Measurements from ENCODE around the gene MAP7. TPM values are rescaled to one million over a fixed set of nuclear protein-coding genes. Genes with fewer than 3 reads are reported as not detected.

MAP7 gene
- total RNA-seq, 2 donors from 2014 or later, result 35.1 to 45.2 TPM

GRCh38 chr6:136471922-136472321 lies 78.3 kb downstream of the MAP7 start:
- DNase-seq (ENCODE audit: low spot score), result no peak
- intact Hi-C loops (cut with DNase I), result no loop called here

GRCh38 chr6:136471372-136471771 lies 78.8 kb downstream of the MAP7 start:
- no peaks in the 10 kb centered on the region for H3K36me3 ChIP-seq
- no peaks in the 10 kb centered on the region for H3K9me3 ChIP-seq
- H3K4me3 ChIP-seq, result no peak overlapping the region
- no peaks in the 10 kb centered on the region for H3K27me3 ChIP-seq (replicated peaks; ENCODE audit: insufficient read depth)
- H3K27ac ChIP-seq, result no peak overlapping the region
- TF ChIP-seq CTCF (IDR thresholded peaks at IDR 0.05) (no peak), POLR2A (IDR thresholded peaks at IDR 0.05) (no peak), POLR2AphosphoS5 (IDR thresholded peaks at IDR 0.05) (no peak)
- no peaks in the 10 kb centered on the region for H3K4me1 ChIP-seq (replicated peaks)
- WGBS, result 31% methylated on average over 5 of the region's 5 CpGs
- intact Hi-C loops (cut with DNase I), result no loop called here
- DNase-seq (ENCODE audit: low spot score), result no peak

More at GRCh38 chr6:136471922-136472321, 78.3 kb downstream of the MAP7 start:
- Histone ChIP-seq H3K27ac (no peak overlapping the region), H3K4me3 (no peak overlapping the region), H3K9me3 (no peaks in the 10 kb centered on the region), H3K36me3 (no peaks in the 10 kb centered on the region), H3K27me3 (replicated peaks; ENCODE audit: insufficient read depth) (no peaks in the 10 kb centered on the region), H3K4me1 (replicated peaks) (no peaks in the 10 kb centered on the region)
- WGBS, result 100% methylated on average over 1 of the region's 1 CpG
- TF ChIP-seq CTCF (IDR thresholded peaks at IDR 0.05), result no peak
- no peak for TF ChIP-seq POLR2AphosphoS5 (IDR thresholded peaks at IDR 0.05)
- no peak for TF ChIP-seq POLR2A (IDR thresholded peaks at IDR 0.05)

GRCh38 chr6:136470044-136470443 lies 80.2 kb downstream of the MAP7 start:
- Histone ChIP-seq H3K9me3 (no peaks in the 10 kb centered on the region), H3K4me1 (replicated peaks) (no peaks in the 10 kb centered on the region), H3K27ac (no peak overlapping the region), H3K27me3 (replicated peaks; ENCODE audit: insufficient read depth) (no peaks in the 10 kb centered on the region), H3K4me3 (no peak overlapping the region), H3K36me3 (no peaks in the 10 kb centered on the region)
- TF ChIP-seq POLR2AphosphoS5 (IDR thresholded peaks at IDR 0.05) (no peak), POLR2A (IDR thresholded peaks at IDR 0.05) (no peak), CTCF (IDR thresholded peaks at IDR 0.05) (no peak)
- intact Hi-C loops (cut with DNase I), result no loop called here
- no peak for DNase-seq (ENCODE audit: low spot score)
- 70% methylated on average over 5 of the region's 5 CpGs for WGBS

GRCh38 chr6:136469154-136469553 lies 81.1 kb downstream of the MAP7 start:
- WGBS, result 94% methylated on average over 2 of the region's 2 CpGs
- H3K9me3 ChIP-seq, result no peaks in the 10 kb centered on the region
- TF ChIP-seq POLR2A (IDR thresholded peaks at IDR 0.05) (no peak), POLR2AphosphoS5 (IDR thresholded peaks at IDR 0.05) (no peak), CTCF (IDR thresholded peaks at IDR 0.05) (no peak)
- H3K4me1 ChIP-seq (replicated peaks), result no peaks in the 10 kb centered on the region
- no peaks in the 10 kb centered on the region for H3K36me3 ChIP-seq
- no peak for DNase-seq (ENCODE audit: low spot score)
- H3K4me3 ChIP-seq, result no peak overlapping the region
- no peak overlapping the region for H3K27ac ChIP-seq
- H3K27me3 ChIP-seq (replicated peaks; ENCODE audit: insufficient read depth), result no peaks in the 10 kb centered on the region
- intact Hi-C loops (cut with DNase I), result no loop called here

- no peak for TF ChIP-seq POLR2A (IDR thresholded peaks at IDR 0.05)
- TF ChIP-seq CTCF (IDR thresholded peaks at IDR 0.05), result no peak
- no peak for TF ChIP-seq POLR2AphosphoS5 (IDR thresholded peaks at IDR 0.05)
- no peaks in the 10 kb centered on the region for H3K27me3 ChIP-seq (replicated peaks; ENCODE audit: insufficient read depth)
- WGBS, result 93% methylated on average over 3 of the region's 3 CpGs
- intact Hi-C loops (cut with DNase I), result no loop called here
- no peak overlapping the region for H3K27ac ChIP-seq
- no peak for DNase-seq (ENCODE audit: low spot score)
- H3K4me3 ChIP-seq, result no peak overlapping the region
- H3K9me3 ChIP-seq, result no peaks in the 10 kb centered on the region
- no peaks in the 10 kb centered on the region for H3K4me1 ChIP-seq (replicated peaks)
- no peaks in the 10 kb centered on the region for H3K36me3 ChIP-seq
These were observed 81.5 kb downstream of the MAP7 start for GRCh38 chr6:136468711-136469110.
